H9 (cell line): ENCODE data around the gene TOMM40L. TPM values are rescaled to one million over a fixed set of nuclear protein-coding genes. Genes with fewer than 3 reads are reported as not detected.

Source experiments
- DNase-seq: peaks from one replicate; pipeline ENCODE4 v3.0.0-alpha.2; 2017
- H2AFZ ChIP-seq: one replicate; pipeline ENCODE4 v1.6.1; 2013; ENCODE audit warnings: mild to moderate bottlenecking, low read length, control low read depth, moderate library complexity
- H2AK5ac ChIP-seq: 2 replicates; pipeline ENCODE4 v1.6.1; 2013; ENCODE audit warnings: low read length, control low read depth, mixed read lengths; ENCODE audit not compliant: insufficient read length
- H2BK120ac ChIP-seq: one replicate; pipeline ENCODE4 v1.6.1; 2013; ENCODE audit warnings: low read depth, mild to moderate bottlenecking, low read length, control low read depth, inconsistent platforms; ENCODE audit not compliant: poor library complexity, severe bottlenecking
- H2BK12ac ChIP-seq: 2 replicates; pipeline ENCODE4 v1.6.1; 2013; ENCODE audit warnings: low read length, control low read depth, mixed read lengths, low read depth; ENCODE audit not compliant: insufficient read length
- H2BK15ac ChIP-seq: 2 replicates; pipeline ENCODE4 v1.6.1; 2013; ENCODE audit warnings: low read depth, low read length, control low read depth
- H2BK20ac ChIP-seq: one replicate; pipeline ENCODE4 v1.6.1; 2013; ENCODE audit warnings: low read depth, mild to moderate bottlenecking, low read length, control low read depth, inconsistent platforms; ENCODE audit not compliant: poor library complexity, severe bottlenecking
- H2BK5ac ChIP-seq: 2 replicates; pipeline ENCODE4 v1.6.1; 2013; ENCODE audit warnings: low read length, control low read depth, mixed read lengths; ENCODE audit not compliant: insufficient read length
- H3K14ac ChIP-seq: 2 replicates; pipeline ENCODE4 v1.6.1; 2013; ENCODE audit warnings: low read length, control low read depth; ENCODE audit not compliant: insufficient read depth
- H3K18ac ChIP-seq: 2 replicates; pipeline ENCODE4 v1.6.1; 2013; ENCODE audit warnings: low read depth, mild to moderate bottlenecking, mixed read lengths, low read length, control low read depth; ENCODE audit not compliant: insufficient read length
- H3K23ac ChIP-seq: 2 replicates; pipeline ENCODE4 v1.6.1; 2013; ENCODE audit warnings: low read length, control low read depth, mixed read lengths, low read depth; ENCODE audit not compliant: insufficient read length
- H3K23me2 ChIP-seq: 2 replicates; pipeline ENCODE4 v1.6.1; 2013; ENCODE audit warnings: low read depth, mild to moderate bottlenecking, mixed read lengths, low read length, control low read depth; ENCODE audit not compliant: insufficient read length, poor library complexity, severe bottlenecking
- H3K27ac ChIP-seq: 2 replicates; pipeline ENCODE4 v1.5.1; 2013; ENCODE audit warnings: low read length, control low read depth, mixed read lengths, low read depth; ENCODE audit not compliant: insufficient read length
- H3K27me3 ChIP-seq: 2 replicates; pipeline ENCODE4 v1.6.1; 2013; ENCODE audit warnings: low read length, control low read depth, inconsistent platforms; ENCODE audit not compliant: insufficient read depth
- H3K4ac ChIP-seq: 2 replicates; pipeline ENCODE4 v1.6.1; 2013; ENCODE audit warnings: low read depth, mild to moderate bottlenecking, control low read depth, inconsistent platforms, low read length, moderate library complexity
- H3K4me1 ChIP-seq: 2 replicates; pipeline ENCODE4 v1.6.1; 2013; ENCODE audit warnings: low read length, control low read depth, inconsistent platforms; ENCODE audit not compliant: insufficient read depth
- H3K4me2 ChIP-seq: 2 replicates; pipeline ENCODE4 v1.6.1; 2013; ENCODE audit warnings: low read length, control low read depth, mixed read lengths; ENCODE audit not compliant: insufficient read length, insufficient read depth
- H3K56ac ChIP-seq: 2 replicates; pipeline ENCODE4 v1.6.1; 2013; ENCODE audit warnings: low read depth, mild to moderate bottlenecking, mixed read lengths, low read length, control low read depth; ENCODE audit not compliant: insufficient read length
- H3K79me1 ChIP-seq: 2 replicates; pipeline ENCODE4 v1.6.1; 2013; ENCODE audit warnings: low read depth, mild to moderate bottlenecking, moderate library complexity, low read length, control low read depth, inconsistent platforms; ENCODE audit not compliant: insufficient read depth, poor library complexity, severe bottlenecking
- H3K79me2 ChIP-seq: 2 replicates; pipeline ENCODE4 v1.6.1; 2013; ENCODE audit warnings: low read length, control low read depth, inconsistent platforms; ENCODE audit not compliant: insufficient read depth
- H3K9ac ChIP-seq: 2 replicates; pipeline ENCODE4 v1.6.1; 2013; ENCODE audit warnings: low read length, control low read depth, mixed read lengths; ENCODE audit not compliant: insufficient read length; ENCODE audit errors: extremely low read depth
- H3K9me3 ChIP-seq: one replicate; pipeline ENCODE4 v1.6.1; 2013; ENCODE audit warnings: low read depth, low read length, inconsistent platforms; ENCODE audit not compliant: control insufficient read depth
- H3T11ph ChIP-seq: one replicate; pipeline ENCODE4 v1.6.1; 2013; ENCODE audit warnings: mild to moderate bottlenecking, low read length, control low read depth, inconsistent platforms
- H4K20me1 ChIP-seq: one replicate; pipeline ENCODE4 v1.6.1; 2013; ENCODE audit not compliant: control insufficient read depth, insufficient read length, insufficient read depth
- H4K5ac ChIP-seq: 2 replicates; pipeline ENCODE4 v1.6.1; 2013; ENCODE audit warnings: low read depth, mild to moderate bottlenecking, mixed read lengths, low read length, control low read depth; ENCODE audit not compliant: insufficient read length
- H4K8ac ChIP-seq: replicated peaks from 2 replicates; pipeline ENCODE4 v1.6.1; 2013; ENCODE audit warnings: low read length, control low read depth, mixed read lengths, low read depth; ENCODE audit not compliant: insufficient read length
- H4K91ac ChIP-seq: 2 replicates; pipeline ENCODE4 v1.6.1; 2013; ENCODE audit warnings: low read depth, mild to moderate bottlenecking, moderate library complexity, mixed read lengths, low read length, control low read depth; ENCODE audit not compliant: insufficient read length
- H3K27ac Mint-ChIP-seq, 3 experiments: 2 replicates in 2 of 3; 3 replicates in 1 of 3; pipeline ENCODE4 v1.8.0; 2020 to 2021; ENCODE audit warnings: mixed read lengths in 3 of 3, mild to moderate bottlenecking in 1 of 3, moderate library complexity in 1 of 3
- H3K27me3 Mint-ChIP-seq: 2 replicates; pipeline ENCODE4 v1.8.0; 2021; ENCODE audit warnings: low read depth, mild to moderate bottlenecking, moderate library complexity, mixed read lengths
- H3K36me3 Mint-ChIP-seq, 3 experiments: 2 replicates in 2 of 3; 3 replicates in 1 of 3; pipeline ENCODE4 v1.8.0; 2020 to 2021; ENCODE audit warnings: low read depth in 3 of 3, mixed read lengths in 3 of 3; ENCODE audit not compliant: insufficient read depth in 1 of 3
- H3K4me1 Mint-ChIP-seq, 2 experiments: 2 replicates each; pipeline ENCODE4 v1.8.0; 2020; ENCODE audit warnings: mixed read lengths in 2 of 2
- H3K4me3 Mint-ChIP-seq, 2 experiments: 2 replicates in 1 of 2; 3 replicates in 1 of 2; pipeline ENCODE4 v1.8.0; 2020 to 2021; ENCODE audit warnings: mild to moderate bottlenecking in 2 of 2, mixed read lengths in 2 of 2, moderate library complexity in 1 of 2
- H3K9me3 Mint-ChIP-seq, 2 experiments: 2 replicates in 1 of 2; 3 replicates in 1 of 2; pipeline ENCODE4 v1.8.0; 2020; ENCODE audit warnings: mild to moderate bottlenecking in 2 of 2, mixed read lengths in 2 of 2, moderate library complexity in 1 of 2
- WGBS: extraction: QIAGEN DNeasy Blood & Tissue Kit; methylation state at CpG from one replicate; pipeline ENCODE4 v1.1.7; 2013; ENCODE audit warnings: missing lambda C conversion rate, low lambda C conversion rate, mixed read lengths; ENCODE audit not compliant: insufficient read length; ENCODE audit errors: extremely low coverage; 5-methylcytosine and 5-hydroxymethylcytosine counted together
- total RNA-seq: library from RNA; stranded (reverse); gene quantifications from 2 replicates; pipeline ENCODE4 v1.2.1, GENCODE V29; 2021
- TF ChIP-seq, protein P1 (sequence below): fragments of 200-600 bp; sonication (generic); conservative IDR thresholded peaks from 3 replicates; pipeline ENCODE4 v1.8.0; 2021; ENCODE audit warnings: antibody characterized with exemption, mild to moderate bottlenecking

The TOMM40L gene
- total RNA-seq, 1 experiment from 2014 or later, result 13.5 TPM

- no peak for DNase-seq
- Mint-ChIP-seq H3K4me1 (peaks cover 19 to 27% of the 10 kb centered on the region in 2 experiments), H3K9me3 (no peaks in the 10 kb centered on the region), H3K4me3 (no peak within 1 kb of the TSS), H3K36me3 (peaks cover 21 to 49% (median 49%) of the 10 kb centered on the region in 3 experiments), H3K27me3 (no peaks in the 10 kb centered on the region), H3K27ac (peak within 1 kb of the TSS in 2 of 3 experiments; percentile 39 to 85; a peak in 3 of 7 replicates)
- Histone ChIP-seq H3K27me3 (no peaks in the 10 kb centered on the region), H3K9me3 (no peaks in the 10 kb centered on the region), H2BK120ac (no peak within 1 kb of the TSS), H4K5ac (no peak within 1 kb of the TSS), H2AFZ (no peak within 1 kb of the TSS), H2BK20ac (no peak within 1 kb of the TSS), H3K9ac (no peak within 1 kb of the TSS), H3K56ac (no peak within 1 kb of the TSS), H3K4ac (no peak within 1 kb of the TSS), H4K91ac (no peak within 1 kb of the TSS), H4K20me1 (no peaks in the 10 kb centered on the region), H3K4me2 (no peak within 1 kb of the TSS), H3K14ac (no peak within 1 kb of the TSS), H2AK5ac (no peak within 1 kb of the TSS), H2BK12ac (no peak within 1 kb of the TSS), H2BK5ac (no peak within 1 kb of the TSS), H3K23ac (no peak within 1 kb of the TSS), H3K27ac (no peak within 1 kb of the TSS), H3T11ph (no peak within 1 kb of the TSS), H4K8ac (no peak within 1 kb of the TSS), H3K79me1 (no peaks in the 10 kb centered on the region), H3K79me2 (no peaks in the 10 kb centered on the region), H3K4me1 (peaks cover 4% of the 10 kb centered on the region; the same call in 1 of the 2 replicates), H3K23me2 (no peaks in the 10 kb centered on the region), H2BK15ac (no peak within 1 kb of the TSS), H3K18ac (no peak within 1 kb of the TSS)
- TF ChIP-seq, protein P1, sequence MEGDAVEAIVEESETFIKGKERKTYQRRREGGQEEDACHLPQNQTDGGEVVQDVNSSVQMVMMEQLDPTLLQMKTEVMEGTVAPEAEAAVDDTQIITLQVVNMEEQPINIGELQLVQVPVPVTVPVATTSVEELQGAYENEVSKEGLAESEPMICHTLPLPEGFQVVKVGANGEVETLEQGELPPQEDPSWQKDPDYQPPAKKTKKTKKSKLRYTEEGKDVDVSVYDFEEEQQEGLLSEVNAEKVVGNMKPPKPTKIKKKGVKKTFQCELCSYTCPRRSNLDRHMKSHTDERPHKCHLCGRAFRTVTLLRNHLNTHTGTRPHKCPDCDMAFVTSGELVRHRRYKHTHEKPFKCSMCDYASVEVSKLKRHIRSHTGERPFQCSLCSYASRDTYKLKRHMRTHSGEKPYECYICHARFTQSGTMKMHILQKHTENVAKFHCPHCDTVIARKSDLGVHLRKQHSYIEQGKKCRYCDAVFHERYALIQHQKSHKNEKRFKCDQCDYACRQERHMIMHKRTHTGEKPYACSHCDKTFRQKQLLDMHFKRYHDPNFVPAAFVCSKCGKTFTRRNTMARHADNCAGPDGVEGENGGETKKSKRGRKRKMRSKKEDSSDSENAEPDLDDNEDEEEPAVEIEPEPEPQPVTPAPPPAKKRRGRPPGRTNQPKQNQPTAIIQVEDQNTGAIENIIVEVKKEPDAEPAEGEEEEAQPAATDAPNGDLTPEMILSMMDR, result no peak
- no CpG with 5 or more reads among the region's 10 CpGs for whole genome bisulfite sequencing
Measured at GRCh38 chr1:161215076-161215475, 10.8 kb upstream of the TOMM40L start, which contains the start of gene FCER1G. FCER1G (plus strand) TSS chr1:161215295; CDS start chr1:161215322, 27 bp downstream.
